SK-N-SH (cell line): ENCODE data around the gene LRRC72. TPM values are rescaled to one million over a fixed set of nuclear protein-coding genes. Genes with fewer than 3 reads are reported as not detected.

Experiments used
- CTCF ChIA-PET: fragments of 300-600, 350-600 bp; formaldehyde crosslinking; extraction: SDS; loops from one replicate; lab custom pipeline; 2021; lab: Yijun Ruan, JAX
- POLR2A ChIA-PET: fragments of 350-600 bp; sonication (Branson Sonifier 250); formaldehyde crosslinking; extraction: SDS; loops from one replicate; lab custom pipeline; 2020; ENCODE audit warnings: antibody characterized with exemption, inconsistent platforms; lab: Yijun Ruan, JAX
- DNase-seq: peaks from one replicate; pipeline ENCODE4 v3.0.0; 2012
- H2AFZ ChIP-seq: fragments of 200-600 bp; sonication (generic); 2 replicates; pipeline ENCODE4 v1.8.1; 2016; ENCODE audit warnings: antibody characterized with exemption, mild to moderate bottlenecking, low read depth
- H3F3A ChIP-seq: fragments of 200-600 bp; sonication (generic); replicated peaks from 2 replicates; pipeline ENCODE3; 2016; ENCODE audit warnings: antibody characterized with exemption, mild to moderate bottlenecking; ENCODE audit not compliant: insufficient read depth
- H3K27ac ChIP-seq, 2 experiments: fragments of 200-500 bp in 1 of 2; fragments of 200-600 bp in 1 of 2; sonication (Bioruptor generic) in 1 of 2; sonication (generic), shearing (Covaris generic) in 1 of 2; 2 replicates each; pipeline versions ENCODE4 v1.5.1 to v1.6.1; 2014 to 2016; ENCODE audit warnings: low read depth in 2 of 2, inconsistent platforms in 1 of 2, low read length in 1 of 2, mild to moderate bottlenecking in 1 of 2, mixed read lengths in 1 of 2
- H3K27me3 ChIP-seq: fragments of 200-600 bp; sonication (generic), shearing (Covaris generic); 2 replicates; pipeline ENCODE4 v1.6.1; 2016; ENCODE audit warnings: mixed run types; ENCODE audit not compliant: insufficient read depth
- H3K36me3 ChIP-seq, 2 experiments: fragments of 200-500 bp in 1 of 2; fragments of 200-600 bp in 1 of 2; sonication (Bioruptor generic) in 1 of 2; sonication (generic) in 1 of 2; replicated peaks in 1 of 2; 2 replicates each; pipeline versions ENCODE3 to v1.5.1; 2014 to 2016; ENCODE audit warnings: low read length in 1 of 2, mild to moderate bottlenecking in 1 of 2; ENCODE audit not compliant: insufficient read depth in 2 of 2, control insufficient read depth in 1 of 2
- H3K4me1 ChIP-seq, 2 experiments: fragments of 200-500 bp in 1 of 2; fragments of 200-600 bp in 1 of 2; sonication (Bioruptor generic) in 1 of 2; sonication (generic), shearing (Covaris generic) in 1 of 2; 2 replicates each; pipeline versions ENCODE4 v1.5.1 to v1.6.1; 2014 to 2016; ENCODE audit warnings: low read depth in 1 of 2, low read length in 1 of 2, mixed run types in 1 of 2; ENCODE audit not compliant: insufficient read depth in 2 of 2, control insufficient read depth in 1 of 2
- H3K4me2 ChIP-seq: fragments of 200-600 bp; sonication (generic), shearing (Covaris generic); 2 replicates; pipeline ENCODE4 v1.6.1; 2017; ENCODE audit warnings: mixed run types
- H3K4me3 ChIP-seq, 2 experiments: fragments of 200-500 bp in 1 of 2; fragments of 200-600 bp in 1 of 2; sonication (Bioruptor generic) in 1 of 2; sonication (generic), shearing (Covaris generic) in 1 of 2; 2 replicates each; pipeline versions ENCODE4 v1.5.1 to v1.8.1; 2014 to 2016; ENCODE audit warnings: low read depth in 2 of 2, inconsistent platforms in 1 of 2, low read length in 1 of 2, mild to moderate bottlenecking in 1 of 2, mixed read lengths in 1 of 2, moderate library complexity in 1 of 2
- H3K79me2 ChIP-seq: fragments of 200-600 bp; sonication (generic); 2 replicates; pipeline ENCODE4 v1.8.1; 2017; ENCODE audit warnings: mild to moderate bottlenecking; ENCODE audit not compliant: insufficient read depth
- H3K9ac ChIP-seq: fragments of 200-600 bp; sonication (generic); 2 replicates; pipeline ENCODE4 v1.6.1; 2017; ENCODE audit warnings: mixed run types
- H3K9me2 ChIP-seq: fragments of 200-600 bp; sonication (generic); 2 replicates; pipeline ENCODE4 v1.6.1; 2017; ENCODE audit warnings: mixed run types
- H3K9me3 ChIP-seq: fragments of 200-600 bp; sonication (generic); 2 replicates; pipeline ENCODE4 v1.6.1; 2017; ENCODE audit warnings: mixed run types, mild to moderate bottlenecking, moderate library complexity
- H4K20me1 ChIP-seq: fragments of 200-600 bp; sonication (generic); 2 replicates; pipeline ENCODE4 v1.6.1; 2017; ENCODE audit warnings: mild to moderate bottlenecking, mixed run types; ENCODE audit not compliant: insufficient read depth
- CHD2 ChIP-seq: fragments of 150-350 bp; IDR thresholded peaks from 2 replicates; pipeline ENCODE4 v1.6.1; 2018; ENCODE audit warnings: low read length; ENCODE audit not compliant: partially characterized antibody
- CTCF ChIP-seq: fragments of 200-600 bp; sonication (generic); IDR thresholded peaks from 2 replicates; pipeline ENCODE4 v1.6.1; 2017; ENCODE audit warnings: antibody characterized with exemption, mild to moderate bottlenecking, moderate library complexity
- ELF1 ChIP-seq: IDR thresholded peaks from 2 replicates; pipeline ENCODE4 v1.4.0; 2012
- FOXM1 ChIP-seq: IDR thresholded peaks from 2 replicates; pipeline ENCODE4 v1.4.0; 2012; ENCODE audit warnings: low read depth, mild to moderate bottlenecking
- GABPA ChIP-seq: IDR thresholded peaks from 2 replicates; pipeline ENCODE4 v1.4.0; 2012; ENCODE audit warnings: low read depth, mild to moderate bottlenecking
- JUND ChIP-seq: IDR thresholded peaks from 2 replicates; pipeline ENCODE4 v1.4.0; 2012
- MEF2A ChIP-seq: IDR thresholded peaks from 2 replicates; pipeline ENCODE4 v1.4.0; 2012; ENCODE audit warnings: low read depth, borderline replicate concordance
- RAD21 ChIP-seq: IDR thresholded peaks from 2 replicates; pipeline ENCODE4 v1.6.1; 2012; ENCODE audit warnings: mild to moderate bottlenecking, low read length
- RCOR1 ChIP-seq: fragments of 150-350 bp; IDR thresholded peaks from 2 replicates; pipeline ENCODE4 v1.6.1; 2017; ENCODE audit warnings: antibody characterized with exemption, low read length
- REST ChIP-seq: IDR thresholded peaks from 2 replicates; pipeline ENCODE4 v1.6.1; 2012; ENCODE audit warnings: mild to moderate bottlenecking, low read depth, low read length, moderate library complexity
- RFX5 ChIP-seq: IDR thresholded peaks from 2 replicates; pipeline ENCODE4 v1.6.1; 2012; ENCODE audit warnings: mild to moderate bottlenecking, improper control_type of control experiment, low read length
- SIN3A ChIP-seq: IDR thresholded peaks from 2 replicates; pipeline ENCODE4 v1.6.1; 2012; ENCODE audit warnings: low read depth, mild to moderate bottlenecking, low read length, moderate library complexity, borderline replicate concordance
- USF1 ChIP-seq: IDR thresholded peaks from 2 replicates; pipeline ENCODE4 v1.4.0; 2012; ENCODE audit warnings: low read depth, borderline replicate concordance
- YY1 ChIP-seq: IDR thresholded peaks from 2 replicates; pipeline ENCODE4 v1.4.0; 2012; ENCODE audit warnings: low read depth, mild to moderate bottlenecking
- WGBS: methylation state at CpG from one replicate; pipeline ENCODE4 v1.1.6; 2017; ENCODE audit warnings: low lambda C conversion rate; 5-methylcytosine and 5-hydroxymethylcytosine counted together
- polyA plus RNA-seq, 3 experiments: library from polyadenylated mRNA; depleted of rRNA; stranded (reverse); fragments of >200 nt; gene quantifications; 2 replicates each; pipeline ENCODE4 v1.2.3, GENCODE V29; 2012
- TF ChIP-seq, protein P1 (sequence below): fragments of 150-350 bp; IDR thresholded peaks from 2 replicates; pipeline ENCODE4 v1.6.1; 2017; ENCODE audit warnings: antibody characterized with exemption, low read length, low read depth, borderline replicate concordance
- TF ChIP-seq, protein P2 (sequence below): IDR thresholded peaks from 2 replicates; pipeline ENCODE4 v1.4.0; 2012; ENCODE audit warnings: low read depth, borderline replicate concordance

LRRC72 gene
- polyA plus RNA-seq, 1 of the 3 experiments (the other 2 are of a cell fraction): not detected

DNA sequence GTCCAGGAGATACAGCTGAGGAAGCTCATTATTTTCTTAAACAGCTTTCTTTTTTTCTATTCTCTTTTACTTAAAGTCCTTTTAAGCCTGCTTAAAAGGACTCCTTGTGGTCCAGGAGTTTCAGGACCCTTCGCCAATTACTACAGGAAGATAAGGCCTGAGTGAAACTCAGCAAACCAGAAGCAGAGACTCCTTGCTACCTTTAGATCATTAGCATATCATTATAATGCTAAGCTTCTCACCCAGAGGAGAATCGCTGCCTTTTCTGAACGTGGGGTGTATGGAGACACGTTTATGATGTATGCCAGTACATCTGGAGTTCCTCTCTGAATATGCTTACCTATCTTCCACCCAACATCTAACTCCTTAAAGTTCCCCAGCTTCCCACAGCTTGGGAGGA lies 71.4 kb downstream of the LRRC72 start:
- H3K9me3 ChIP-seq: no peaks in the 10 kb centered on the region
- no peaks in the 10 kb centered on the region for H3K27me3 ChIP-seq
- H3K4me3 ChIP-seq: no peak overlapping the region
- H3K79me2 ChIP-seq: no peaks in the 10 kb centered on the region
- peaks cover 0 to 4% of the 10 kb centered on the region in 2 experiments; a peak in 1 of 4 replicates for H3K4me1 ChIP-seq
- no peak overlapping the region for H3K27ac ChIP-seq
- DNase-seq: no peak
- TF ChIP-seq RAD21: no peak
- TF ChIP-seq YY1: no peak
- no peak for TF ChIP-seq CHD2
- TF ChIP-seq, protein P1, sequence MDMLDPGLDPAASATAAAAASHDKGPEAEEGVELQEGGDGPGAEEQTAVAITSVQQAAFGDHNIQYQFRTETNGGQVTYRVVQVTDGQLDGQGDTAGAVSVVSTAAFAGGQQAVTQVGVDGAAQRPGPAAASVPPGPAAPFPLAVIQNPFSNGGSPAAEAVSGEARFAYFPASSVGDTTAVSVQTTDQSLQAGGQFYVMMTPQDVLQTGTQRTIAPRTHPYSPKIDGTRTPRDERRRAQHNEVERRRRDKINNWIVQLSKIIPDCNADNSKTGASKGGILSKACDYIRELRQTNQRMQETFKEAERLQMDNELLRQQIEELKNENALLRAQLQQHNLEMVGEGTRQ: no peak
- TF ChIP-seq JUND: no peak
- no peak for TF ChIP-seq FOXM1
- no peak for TF ChIP-seq USF1
- no peak for TF ChIP-seq CTCF
- TF ChIP-seq MEF2A: no peak
- no peak for TF ChIP-seq RCOR1
- TF ChIP-seq SIN3A: no peak
- TF ChIP-seq, protein P2, sequence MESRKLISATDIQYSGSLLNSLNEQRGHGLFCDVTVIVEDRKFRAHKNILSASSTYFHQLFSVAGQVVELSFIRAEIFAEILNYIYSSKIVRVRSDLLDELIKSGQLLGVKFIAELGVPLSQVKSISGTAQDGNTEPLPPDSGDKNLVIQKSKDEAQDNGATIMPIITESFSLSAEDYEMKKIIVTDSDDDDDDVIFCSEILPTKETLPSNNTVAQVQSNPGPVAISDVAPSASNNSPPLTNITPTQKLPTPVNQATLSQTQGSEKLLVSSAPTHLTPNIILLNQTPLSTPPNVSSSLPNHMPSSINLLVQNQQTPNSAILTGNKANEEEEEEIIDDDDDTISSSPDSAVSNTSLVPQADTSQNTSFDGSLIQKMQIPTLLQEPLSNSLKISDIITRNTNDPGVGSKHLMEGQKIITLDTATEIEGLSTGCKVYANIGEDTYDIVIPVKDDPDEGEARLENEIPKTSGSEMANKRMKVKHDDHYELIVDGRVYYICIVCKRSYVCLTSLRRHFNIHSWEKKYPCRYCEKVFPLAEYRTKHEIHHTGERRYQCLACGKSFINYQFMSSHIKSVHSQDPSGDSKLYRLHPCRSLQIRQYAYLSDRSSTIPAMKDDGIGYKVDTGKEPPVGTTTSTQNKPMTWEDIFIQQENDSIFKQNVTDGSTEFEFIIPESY: no peak
- no peak for TF ChIP-seq RFX5
- TF ChIP-seq ELF1: no peak
- no peak for TF ChIP-seq REST
- TF ChIP-seq GABPA: no peak
- TF ChIP-seq, all 33 proteins: peak for 0
- H2AFZ ChIP-seq: no peak overlapping the region
- H3K36me3 ChIP-seq: peaks cover 28 to 33% of the 10 kb centered on the region in 2 experiments
- H3F3A ChIP-seq: peaks cover 3% of the 10 kb centered on the region
- H4K20me1 ChIP-seq: no peaks in the 10 kb centered on the region
- WGBS: 73% methylated on average over 4 of the region's 4 CpGs
- H3K9ac ChIP-seq: no peak overlapping the region
- no peaks in the 10 kb centered on the region for H3K9me2 ChIP-seq
- CTCF ChIA-PET: interaction anchor here (0.8 to 1.3 kb wide), 6 partner anchors 10 to 519 kb away, joined by 3 to 4 read pairs (median 3); no protein-coding TSS in a partner anchor
- POLR2A ChIA-PET: no interaction called here
- H3K4me2 ChIP-seq: no peak overlapping the region
